GM23338 (cell line): ENCODE measurements around the gene PRMT7. TPM values are rescaled to one million over a fixed set of nuclear protein-coding genes. Genes with fewer than 3 reads are reported as not detected.

Experiments used
- ATAC-seq: fragments of 200-7000 bp; cut with Tn5 transposase; 3 replicates; pipeline ENCODE4 v1.9.1; 2020
- DNase-seq: peaks from one replicate; pipeline ENCODE4 v3.0.0-alpha.2; 2015; ENCODE audit warnings: low spot score
- H2AFZ ChIP-seq: fragments of 200-600 bp; sonication (generic); 2 replicates; pipeline ENCODE4 v1.8.0; 2016; ENCODE audit warnings: antibody characterized with exemption, mild to moderate bottlenecking, moderate library complexity
- H3F3A ChIP-seq: fragments of 200-600 bp; sonication (generic); replicated peaks from 2 replicates; pipeline ENCODE4 v1.8.0; 2017; ENCODE audit warnings: antibody characterized with exemption, mixed run types, low read depth
- H3K27ac ChIP-seq: fragments of 200-600 bp; sonication (generic); 2 replicates; pipeline ENCODE4 v1.6.1; 2016; ENCODE audit warnings: low read depth
- H3K27me3 ChIP-seq: fragments of 200-600 bp; sonication (generic); 2 replicates; pipeline ENCODE4 v1.8.0; 2016; ENCODE audit warnings: mild to moderate bottlenecking, mixed run types, moderate library complexity; ENCODE audit not compliant: insufficient read depth
- H3K36me3 ChIP-seq: fragments of 200-600 bp; sonication (generic); 2 replicates; pipeline ENCODE4 v1.8.0; 2016; ENCODE audit warnings: mild to moderate bottlenecking; ENCODE audit not compliant: insufficient read depth
- H3K4me1 ChIP-seq: fragments of 200-600 bp; sonication (generic); 2 replicates; pipeline ENCODE4 v1.8.0; 2016; ENCODE audit warnings: mild to moderate bottlenecking, moderate library complexity; ENCODE audit not compliant: insufficient read depth
- H3K4me2 ChIP-seq: fragments of 200-600 bp; sonication (generic); 2 replicates; pipeline ENCODE4 v1.7.1; 2017; ENCODE audit warnings: mixed run types
- H3K4me3 ChIP-seq: fragments of 200-600 bp; sonication (generic); 2 replicates; pipeline ENCODE4 v1.6.1; 2016; ENCODE audit warnings: mixed run types
- H3K79me2 ChIP-seq: fragments of 200-600 bp; sonication (generic); replicated peaks from 2 replicates; pipeline ENCODE4 v1.8.0; 2017; ENCODE audit warnings: mild to moderate bottlenecking; ENCODE audit not compliant: insufficient read depth
- H3K9me2 ChIP-seq: fragments of 200-600 bp; sonication (generic); 2 replicates; pipeline ENCODE4 v1.8.0; 2017; ENCODE audit not compliant: insufficient read depth
- H4K20me1 ChIP-seq: fragments of 200-600 bp; sonication (generic); replicated peaks from 2 replicates; pipeline ENCODE4 v1.8.0; 2017; ENCODE audit warnings: mild to moderate bottlenecking; ENCODE audit not compliant: insufficient read depth
- H3K27ac Mint-ChIP-seq: 2 replicates; pipeline ENCODE4 v1.8.0; 2020; ENCODE audit warnings: inconsistent platforms, mild to moderate bottlenecking, moderate library complexity, mixed read lengths
- H3K27me3 Mint-ChIP-seq: 3 replicates; pipeline ENCODE4 v1.8.0; 2022; ENCODE audit warnings: low read depth, mild to moderate bottlenecking, moderate library complexity, mixed read lengths, inconsistent platforms; ENCODE audit not compliant: insufficient read depth, poor library complexity
- H3K36me3 Mint-ChIP-seq: 3 replicates; pipeline ENCODE4 v1.8.0; 2021; ENCODE audit warnings: low read depth, mild to moderate bottlenecking, inconsistent platforms, moderate library complexity, mixed read lengths
- H3K4me1 Mint-ChIP-seq: 3 replicates; pipeline ENCODE4 v1.8.0; 2020; ENCODE audit warnings: mild to moderate bottlenecking, inconsistent platforms, mixed read lengths
- H3K4me3 Mint-ChIP-seq: 3 replicates; pipeline ENCODE4 v1.8.0; 2021; ENCODE audit warnings: moderate library complexity, mild to moderate bottlenecking, inconsistent platforms, mixed read lengths
- H3K9me3 Mint-ChIP-seq: 3 replicates; pipeline ENCODE4 v1.8.0; 2020; ENCODE audit warnings: moderate library complexity, mild to moderate bottlenecking, inconsistent platforms, mixed read lengths
- EZH2phosphoT487 ChIP-seq: fragments of 200-600 bp; sonication (generic); IDR thresholded peaks from one replicate; pipeline ENCODE4 v1.8.1; 2018; ENCODE audit warnings: antibody characterized with exemption; ENCODE audit not compliant: unreplicated experiment
- NANOG ChIP-seq: IDR thresholded peaks from 2 replicates; pipeline ENCODE4 v1.6.1; 2016; ENCODE audit warnings: antibody characterized with exemption, borderline replicate concordance
- REST ChIP-seq: IDR thresholded peaks from one replicate; pipeline ENCODE4 v1.6.1; 2018; ENCODE audit warnings: antibody characterized with exemption; ENCODE audit not compliant: unreplicated experiment
- ZNF462 ChIP-seq: fragments of 250-450 bp; sonication (Bioruptor Pico); IDR thresholded peaks from 2 replicates; pipeline ENCODE4 v1.5.0; 2020; ENCODE audit warnings: mild to moderate bottlenecking, moderate library complexity
- polyA plus RNA-seq: library from polyadenylated mRNA; unstranded; fragments of >200 nt; fragmentation: Nextera tagmentation; extraction: Ambion mirVana; gene quantifications from 2 replicates; pipeline ENCODE4 v1.2.1, GENCODE V29; 2016
- total RNA-seq: library from RNA; depleted of rRNA; stranded (reverse); fragments of >200 nt; shearing (Covaris generic); gene quantifications from 2 replicates; pipeline ENCODE4 v1.2.3, GENCODE V29; 2014
- TF ChIP-seq, protein P1 (sequence below): IDR thresholded peaks from 2 replicates; pipeline ENCODE4 v1.6.1; 2016; ENCODE audit warnings: antibody characterized with exemption

Gene PRMT7
- total and polyA plus RNA-seq, 2 experiments from 2014 or later = 20.2 to 65.3 TPM

- TF ChIP-seq REST = no peak
- TF ChIP-seq, protein P1, sequence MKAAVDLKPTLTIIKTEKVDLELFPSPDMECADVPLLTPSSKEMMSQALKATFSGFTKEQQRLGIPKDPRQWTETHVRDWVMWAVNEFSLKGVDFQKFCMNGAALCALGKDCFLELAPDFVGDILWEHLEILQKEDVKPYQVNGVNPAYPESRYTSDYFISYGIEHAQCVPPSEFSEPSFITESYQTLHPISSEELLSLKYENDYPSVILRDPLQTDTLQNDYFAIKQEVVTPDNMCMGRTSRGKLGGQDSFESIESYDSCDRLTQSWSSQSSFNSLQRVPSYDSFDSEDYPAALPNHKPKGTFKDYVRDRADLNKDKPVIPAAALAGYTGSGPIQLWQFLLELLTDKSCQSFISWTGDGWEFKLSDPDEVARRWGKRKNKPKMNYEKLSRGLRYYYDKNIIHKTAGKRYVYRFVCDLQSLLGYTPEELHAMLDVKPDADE = no peak
- no peak for TF ChIP-seq EZH2phosphoT487
- peaks cover 13% of the 10 kb centered on the region for H4K20me1 ChIP-seq
- H3K4me3 ChIP-seq = no peak overlapping the region
- H3K9me3 Mint-ChIP-seq = no peaks in the 10 kb centered on the region
- H3F3A ChIP-seq = peaks cover 9% of the 10 kb centered on the region
- H3K36me3 ChIP-seq = no peaks in the 10 kb centered on the region
- no peak overlapping the region for H2AFZ ChIP-seq
- H3K27ac Mint-ChIP-seq = no peak overlapping the region
- H3K4me1 ChIP-seq = peaks cover 20% of the 10 kb centered on the region
- peaks cover 74% of the 10 kb centered on the region for H3K79me2 ChIP-seq
- H3K4me2 ChIP-seq = no peak overlapping the region
- H3K4me1 Mint-ChIP-seq = peaks cover 28% of the 10 kb centered on the region
- H3K27me3 Mint-ChIP-seq = peaks cover 12% of the 10 kb centered on the region
- no peak overlapping the region for H3K4me3 Mint-ChIP-seq
- no peaks in the 10 kb centered on the region for H3K9me2 ChIP-seq
- ATAC-seq (no peak), DNase-seq (no peak)
- H3K27ac ChIP-seq = no peak overlapping the region
- peaks cover 8% of the 10 kb centered on the region; the same call in 1 of the 2 replicates for H3K27me3 ChIP-seq
- H3K36me3 Mint-ChIP-seq = peaks cover 17% of the 10 kb centered on the region; the same call in 2 of the 3 replicates
Observed at GRCh38 chr16:68269793-68270192, 41.0 kb upstream of the PRMT7 start.

DNA sequence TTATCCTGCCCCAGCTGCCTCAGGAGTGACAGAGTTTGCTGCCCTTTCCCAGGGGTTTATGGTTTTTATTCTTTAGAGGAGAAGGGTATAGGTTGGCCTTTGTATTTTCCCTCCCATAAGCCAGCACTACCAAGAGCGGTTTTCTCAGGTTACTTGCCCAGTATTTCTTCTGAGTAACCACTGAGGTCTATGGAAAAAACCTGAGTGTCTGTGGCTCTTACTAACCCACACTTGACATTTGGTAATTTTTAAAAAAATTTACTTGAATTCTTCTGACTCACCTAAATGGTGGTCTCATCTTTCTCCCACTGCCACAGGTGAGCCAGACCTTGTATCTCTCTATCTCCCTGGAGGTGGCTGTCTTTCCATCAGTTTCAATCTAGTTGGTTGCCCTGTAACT is 40.5 kb upstream of the PRMT7 start:
- Mint-ChIP-seq H3K36me3 (peaks cover 22% of the 10 kb centered on the region; the same call in 2 of the 3 replicates), H3K4me3 (no peak overlapping the region), H3K27me3 (peaks cover 7% of the 10 kb centered on the region), H3K9me3 (no peaks in the 10 kb centered on the region), H3K27ac (no peak overlapping the region), H3K4me1 (peaks cover 26% of the 10 kb centered on the region)
- Histone ChIP-seq H3K27ac (no peak overlapping the region), H2AFZ (no peak overlapping the region), H3K36me3 (no peaks in the 10 kb centered on the region), H3K4me2 (no peak overlapping the region), H3K4me3 (no peak overlapping the region), H3F3A (peaks cover 5% of the 10 kb centered on the region), H3K27me3 (peaks cover 5% of the 10 kb centered on the region; the same call in 1 of the 2 replicates), H3K4me1 (peaks cover 20% of the 10 kb centered on the region), H3K79me2 (peaks cover 74% of the 10 kb centered on the region), H4K20me1 (peaks cover 13% of the 10 kb centered on the region), H3K9me2 (no peaks in the 10 kb centered on the region)
- DNase-seq = no peak
- ATAC-seq = no peak
- TF ChIP-seq, protein P1 = no peak
- TF ChIP-seq ZNF462 (CRISPR knock-in tag) = no peak
- TF ChIP-seq NANOG = no peak
